PFSK-1 (cell line): Measurements from ENCODE around the gene TEX53.

Experiments used
- POLR2AphosphoS5 ChIP-seq: IDR thresholded peaks from 2 replicates; pipeline ENCODE4 v1.6.1; 2012; ENCODE audit warnings: low read depth, mild to moderate bottlenecking, control low read depth, low read length, moderate library complexity
- TAF1 ChIP-seq: IDR thresholded peaks from 2 replicates; pipeline ENCODE4 v1.6.1; 2012; ENCODE audit warnings: low read length, control low read depth, borderline replicate concordance; ENCODE audit not compliant: insufficient read depth

GRCh38 chr9:114674798-114675540 lies 17.4 kb upstream of the TEX53 start:
- TF ChIP-seq POLR2AphosphoS5 = no peak
- TF ChIP-seq TAF1 = no peak
